HCT116 (cell line): ENCODE data around the gene RAPH1. TPM values are rescaled to one million over a fixed set of nuclear protein-coding genes. Genes with fewer than 3 reads are reported as not detected.

Experiments
- ATAC-seq: fragments of 200-7000 bp; cut with Tn5 transposase; 2 replicates; pipeline ENCODE4 v1.9.1; 2020; ENCODE audit warnings: mild to moderate bottlenecking, moderate library complexity
- BruUV-seq: library from RNA; stranded (reverse); fragments of 400-500 nt; replicated peaks from 2 replicates; lab custom pipeline; 2021; lab: Mats Ljungman, UMichigan
- CTCF ChIA-PET: fragments of 300-600 bp; sonication (Branson Sonifier 250); formaldehyde crosslinking; loops from one replicate; lab custom pipeline; 2021; ENCODE audit warnings: antibody characterized with exemption; lab: Charles Lee
- POLR2A ChIA-PET: fragments of 300-600, 350-600 bp; sonication (Branson Sonifier 250); formaldehyde crosslinking; loops from one replicate; lab custom pipeline; 2021; ENCODE audit warnings: antibody characterized with exemption; lab: Charles Lee
- RAD21 ChIA-PET, 2 experiments: fragments of 300-600 bp; sonication (Branson Sonifier 250); formaldehyde crosslinking; loops; one replicate each; lab custom pipeline; 2023; ENCODE audit warnings: low total read pairs in 2 of 2; ENCODE audit not compliant: uncharacterized antibody in 2 of 2, unreplicated experiment in 2 of 2, low non-redundant PET in 1 of 2; lab: Charles Lee
- DNase-seq: peaks from one replicate; pipeline ENCODE4 v3.0.0-alpha.2; 2010; ENCODE audit warnings: low read depth, low spot score
- H2AFZ ChIP-seq: fragments of 200-600 bp; shearing (Covaris generic), sonication (generic); 2 replicates; pipeline ENCODE4 v1.6.1; 2017; ENCODE audit warnings: low read depth, mixed run types, mixed read lengths, antibody characterized with exemption, low read length; ENCODE audit not compliant: poor library complexity, severe bottlenecking
- H3K27ac ChIP-seq: 2 replicates; pipeline ENCODE4 v1.5.1; 2012; ENCODE audit warnings: low read depth, low read length
- H3K27me3 ChIP-seq: fragments of 200-600 bp; sonication (generic); 2 replicates; pipeline ENCODE4 v1.6.1; 2016; ENCODE audit warnings: mixed run types, low read length, mixed read lengths; ENCODE audit not compliant: insufficient read depth
- H3K36me3 ChIP-seq, 2 experiments: fragments of 200-500 bp in 1 of 2; fragments of 200-600 bp in 1 of 2; sonication (Bioruptor generic) in 1 of 2; sonication (generic) in 1 of 2; 2 replicates each; pipeline versions ENCODE4 v1.5.1 to v1.6.1; 2014 to 2016; ENCODE audit warnings: low read length in 2 of 2, inconsistent platforms in 1 of 2, mixed read lengths in 1 of 2, mixed run types in 1 of 2; ENCODE audit not compliant: insufficient read depth in 2 of 2, control insufficient read depth in 1 of 2
- H3K4me1 ChIP-seq, 2 experiments: fragments of 200-600 bp in 1 of 2; sonication (generic) in 1 of 2; 2 replicates each; pipeline versions ENCODE4 v1.5.1 to v1.6.1; 2012 to 2017; ENCODE audit warnings: low read length in 2 of 2, inconsistent platforms in 1 of 2, mild to moderate bottlenecking in 1 of 2, mixed read lengths in 1 of 2, mixed run types in 1 of 2, moderate library complexity in 1 of 2; ENCODE audit not compliant: insufficient read depth in 2 of 2, control insufficient read depth in 1 of 2
- H3K4me2 ChIP-seq: fragments of 200-600 bp; sonication (generic); 2 replicates; pipeline ENCODE4 v1.6.1; 2017; ENCODE audit warnings: mixed run types, low read length, mixed read lengths
- H3K4me3 ChIP-seq, 2 experiments: fragments of 200-600 bp in 1 of 2; sonication (generic) in 1 of 2; replicated peaks in 1 of 2; 2 replicates each; pipeline ENCODE4 v1.5.1; 2011 to 2016; ENCODE audit warnings: low read length in 2 of 2, control low read depth in 1 of 2, low read depth in 1 of 2, mild to moderate bottlenecking in 1 of 2, mixed read lengths in 1 of 2, mixed run types in 1 of 2
- H3K79me2 ChIP-seq: fragments of 200-600 bp; sonication (generic); 2 replicates; pipeline ENCODE4 v1.6.1; 2017; ENCODE audit warnings: mild to moderate bottlenecking, mixed run types, low read length, moderate library complexity, mixed read lengths; ENCODE audit not compliant: insufficient read depth
- H3K9ac ChIP-seq: fragments of 200-600 bp; sonication (generic); 2 replicates; pipeline ENCODE4 v1.6.1; 2016; ENCODE audit warnings: low read length, mixed read lengths
- H3K9me2 ChIP-seq: fragments of 200-600 bp; sonication (generic), shearing (Covaris generic); 2 replicates; pipeline ENCODE4 v1.6.1; 2017; ENCODE audit warnings: mixed run types, mild to moderate bottlenecking, moderate library complexity; ENCODE audit not compliant: insufficient read depth
- H3K9me3 ChIP-seq, 2 experiments: fragments of 200-500 bp in 1 of 2; fragments of 200-600 bp in 1 of 2; sonication (Bioruptor generic) in 1 of 2; sonication (generic) in 1 of 2; 2 replicates each; pipeline ENCODE4 v1.6.1; 2014 to 2017; ENCODE audit warnings: low read length in 2 of 2, mixed read lengths in 2 of 2, inconsistent platforms in 1 of 2, low read depth in 1 of 2, mild to moderate bottlenecking in 1 of 2, mixed run types in 1 of 2, moderate library complexity in 1 of 2; ENCODE audit not compliant: control insufficient read depth in 1 of 2, insufficient read depth in 1 of 2
- H4K20me1 ChIP-seq: fragments of 200-600 bp; sonication (generic), shearing (Covaris generic); 2 replicates; pipeline ENCODE4 v1.6.1; 2017; ENCODE audit warnings: mixed run types, mild to moderate bottlenecking, moderate library complexity; ENCODE audit not compliant: insufficient read depth
- ATF3 ChIP-seq: IDR thresholded peaks from 2 replicates; pipeline ENCODE4 v1.6.1; 2012
- CBX3 ChIP-seq: IDR thresholded peaks from 2 replicates; pipeline ENCODE4 v1.6.1; 2012; ENCODE audit warnings: low read depth
- CEBPB ChIP-seq: IDR thresholded peaks from 2 replicates; pipeline ENCODE4 v1.6.1; 2012; ENCODE audit warnings: low read depth
- CTCF ChIP-seq, 3 experiments: fragments of 200-600 bp in 1 of 3; sonication (generic) in 1 of 3; IDR thresholded peaks in 2 of 3; conservative IDR thresholded peaks in 1 of 3; 2 replicates each; pipeline ENCODE4 v1.5.1; 2012 to 2017; ENCODE audit warnings: low read depth in 2 of 3, low read length in 2 of 3, antibody characterized with exemption in 1 of 3, borderline replicate concordance in 1 of 3, control low read depth in 1 of 3, mild to moderate bottlenecking in 1 of 3, mixed read lengths in 1 of 3, mixed run types in 1 of 3, moderate library complexity in 1 of 3; ENCODE audit not compliant: insufficient read depth in 1 of 3
- ELF1 ChIP-seq: IDR thresholded peaks from 2 replicates; pipeline ENCODE4 v1.6.1; 2012; ENCODE audit warnings: low read depth, borderline replicate concordance
- MAX ChIP-seq: IDR thresholded peaks from 2 replicates; pipeline ENCODE4 v1.6.1; 2012
- POLR2AphosphoS5 ChIP-seq: IDR thresholded peaks from 2 replicates; pipeline ENCODE4 v1.6.1; 2011; ENCODE audit warnings: mild to moderate bottlenecking, low read depth, low read length, moderate library complexity
- RAD21 ChIP-seq: IDR thresholded peaks from 2 replicates; pipeline ENCODE4 v1.6.1; 2012; ENCODE audit warnings: low read depth, mild to moderate bottlenecking
- SIN3A ChIP-seq: IDR thresholded peaks from 2 replicates; pipeline ENCODE4 v1.6.1; 2012; ENCODE audit warnings: low read depth
- SRF ChIP-seq: IDR thresholded peaks from 2 replicates; pipeline ENCODE4 v1.6.1; 2012; ENCODE audit warnings: low read depth
- TCF7L2 ChIP-seq: IDR thresholded peaks from 2 replicates; pipeline ENCODE4 v1.7.0; 2011; ENCODE audit warnings: borderline replicate concordance, inconsistent platforms; ENCODE audit not compliant: insufficient read depth, insufficient read length; ENCODE audit errors: extremely low read depth
- intact Hi-C: fragments of 100-400 bp; cut with micrococcal nuclease; formaldehyde crosslinking; loops from 2 replicates; pipeline ENCODE4 v1.10.0; 2022
- total RNA-seq: library from RNA; stranded (reverse); gene quantifications from one replicate; pipeline ENCODE4 v1.2.1, GENCODE V29; 2021; ENCODE audit not compliant: unreplicated experiment

RAPH1 gene
- total RNA-seq, 1 experiment from 2014 or later = 22.3 TPM

- no peaks in the 10 kb centered on the region for H3K27me3 ChIP-seq
- no peak overlapping the region for H3K4me3 ChIP-seq
- RAD21 ChIA-PET = no interaction called here
- no peaks in the 10 kb centered on the region for H3K36me3 ChIP-seq
- CTCF ChIA-PET = no interaction called here
- POLR2A ChIA-PET = no interaction called here
- H3K27ac ChIP-seq = no peak overlapping the region
- intact Hi-C loops = no loop called here
- no TSS peak for BruUV-seq
- no peak overlapping the region for H3K4me2 ChIP-seq
- H3K9ac ChIP-seq = no peak overlapping the region
- H3K4me1 ChIP-seq = peaks cover 20 to 35% of the 10 kb centered on the region in 2 experiments
- H2AFZ ChIP-seq = peak overlapping the region; percentile 12
- no peak for DNase-seq
- no peaks in the 10 kb centered on the region for H4K20me1 ChIP-seq
- TF ChIP-seq RAD21 (no peak), CEBPB (no peak), SRF (no peak), ELF1 (no peak), SIN3A (no peak), ATF3 (no peak), CTCF (IDR thresholded peaks at IDR 0.05 in 2 of 3, conservative IDR thresholded peaks at IDR 0.05 in 1 of 3; ENCODE audit: borderline replicate concordance in 1 of 3, insufficient read depth in 1 of 3, low read depth in 2 of 3, low read length in 2 of 3) (no peak), CBX3 (no peak), POLR2AphosphoS5 (no peak), MAX (no peak), TCF7L2 (no peak)
- TF ChIP-seq, all 23 proteins: peak for 0
- H3K9me2 ChIP-seq = no peaks in the 10 kb centered on the region
- H3K9me3 ChIP-seq = no peaks in the 10 kb centered on the region
- no peak for ATAC-seq
- no peaks in the 10 kb centered on the region for H3K79me2 ChIP-seq
Observed at GRCh38 chr2:203580844-203581243, 45.7 kb upstream of the RAPH1 start.
